ENCODE data around the gene ATP11C.

Gene ATP11C

DNA sequence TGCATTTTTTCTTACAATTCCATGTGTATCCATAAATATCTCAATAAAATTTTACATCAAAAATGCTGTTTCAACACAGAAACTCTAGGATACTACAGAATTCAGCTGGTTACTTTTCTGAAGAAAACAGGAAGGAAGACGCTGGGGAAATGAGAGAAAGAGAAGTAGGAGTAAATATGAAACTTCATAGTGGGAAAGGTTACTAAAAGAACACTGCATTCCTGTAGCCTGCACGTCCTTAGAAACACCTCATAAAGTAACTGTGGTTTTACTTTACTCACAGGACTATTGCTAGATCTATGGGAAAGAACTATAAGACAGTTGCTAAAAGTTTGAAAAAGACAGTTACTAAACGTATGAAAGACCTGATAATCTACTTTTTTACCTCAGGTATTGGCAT lies 23.1 kb downstream of the ATP11C start:
- H3K27me3 ChIP-seq (ENCODE audit: insufficient read depth, low read length, poor library complexity): no peaks in the 10 kb centered on the region
- DNase-seq (no peak), ATAC-seq (ENCODE audit: insufficient read depth, low read depth) (no peak)
- 0 out of 2 replicates have a peak, but pooled peaks cover 3% of the 10 kb centered on the region for H3K79me2 ChIP-seq (ENCODE audit: insufficient read depth, low read length)
- no peak for TF ChIP-seq EZH2 (IDR thresholded peaks at IDR 0.05; ENCODE audit: borderline replicate concordance, low read depth, low read length, severe bottlenecking)
- H2AFZ ChIP-seq (ENCODE audit: low read depth, low read length): no peak overlapping the region
- no peaks in the 10 kb centered on the region for H3K9me3 ChIP-seq (ENCODE audit: insufficient read depth, low read length, severe bottlenecking)
- H3K4me1 ChIP-seq (ENCODE audit: insufficient read depth, low read length): no peaks in the 10 kb centered on the region
- H3K4me3 ChIP-seq (ENCODE audit: low read depth in 1 of 2, low read length in 2 of 2): no peak overlapping the region
- H4K20me1 ChIP-seq (ENCODE audit: insufficient read depth, low read length): no peaks in the 10 kb centered on the region; the same call in 1 of the 2 replicates
- no peak overlapping the region for H3K4me2 ChIP-seq (ENCODE audit: insufficient read depth, low read length)
- no peak overlapping the region for H3K9ac ChIP-seq (ENCODE audit: low read depth, low read length)
- no peak overlapping the region for H3K27ac ChIP-seq (ENCODE audit: low read length)
- H3K36me3 ChIP-seq (ENCODE audit: insufficient read depth, low read length): no peaks in the 10 kb centered on the region

DNA sequence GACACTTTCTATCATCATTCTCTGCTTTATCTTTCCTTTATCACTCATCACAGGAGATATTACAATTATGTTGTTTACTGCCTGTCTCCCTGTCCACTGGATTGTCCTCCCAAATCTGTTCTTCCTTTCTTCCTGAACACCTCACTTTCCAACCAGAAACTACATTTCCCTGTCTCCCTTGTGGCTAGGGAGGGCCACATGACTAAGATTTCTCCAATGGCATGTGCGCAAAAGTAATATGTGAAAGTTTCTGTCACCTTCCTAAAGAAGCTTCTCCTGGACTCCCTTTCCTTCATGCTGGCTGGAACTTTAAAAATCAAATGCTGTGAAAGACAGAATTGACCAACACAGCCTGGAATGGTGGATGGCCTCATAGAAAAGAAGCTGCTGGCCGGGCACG lies 25.8 kb downstream of the ATP11C start:
- no peak overlapping the region for H3K9ac ChIP-seq (ENCODE audit: low read depth, low read length)
- no peak overlapping the region for H3K4me2 ChIP-seq (ENCODE audit: insufficient read depth, low read length)
- H4K20me1 ChIP-seq (ENCODE audit: insufficient read depth, low read length): peaks cover 3% of the 10 kb centered on the region; the same call in 1 of the 2 replicates
- no peak overlapping the region for H3K27ac ChIP-seq (ENCODE audit: low read length)
- H3K4me3 ChIP-seq (ENCODE audit: low read depth in 1 of 2, low read length in 2 of 2): no peak overlapping the region
- no peaks in the 10 kb centered on the region for H3K9me3 ChIP-seq (ENCODE audit: insufficient read depth, low read length, severe bottlenecking)
- DNase-seq (no peak), ATAC-seq (ENCODE audit: insufficient read depth, low read depth) (no peak)
- H2AFZ ChIP-seq (ENCODE audit: low read depth, low read length): no peak overlapping the region
- H3K27me3 ChIP-seq (ENCODE audit: insufficient read depth, low read length, poor library complexity): no peaks in the 10 kb centered on the region
- H3K36me3 ChIP-seq (ENCODE audit: insufficient read depth, low read length): no peaks in the 10 kb centered on the region
- H3K79me2 ChIP-seq (ENCODE audit: insufficient read depth, low read length): 0 out of 2 replicates have a peak, but pooled peaks cover 5% of the 10 kb centered on the region
- TF ChIP-seq EZH2 (IDR thresholded peaks at IDR 0.05; ENCODE audit: borderline replicate concordance, low read depth, low read length, severe bottlenecking): no peak
- no peaks in the 10 kb centered on the region for H3K4me1 ChIP-seq (ENCODE audit: insufficient read depth, low read length)

DNA sequence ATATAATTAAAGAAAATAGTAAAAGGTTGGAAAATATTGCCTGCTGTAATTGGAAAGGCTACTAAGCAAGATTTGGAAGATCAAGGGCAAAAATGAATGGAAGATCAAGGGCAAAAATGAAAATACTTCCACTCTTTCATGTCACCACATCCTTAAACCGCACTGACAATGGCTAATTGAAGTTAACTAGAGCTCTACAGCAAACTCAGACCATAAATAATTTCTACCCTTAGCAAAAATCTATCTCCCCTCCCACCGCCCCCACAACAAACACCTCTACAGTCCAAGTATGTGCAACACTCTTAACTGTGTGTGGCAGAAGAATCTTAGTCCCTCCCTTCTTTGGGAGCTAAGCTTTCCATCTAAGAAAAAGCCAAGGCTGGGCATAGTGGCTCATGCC lies 27.1 kb downstream of the ATP11C start:
- Histone ChIP-seq H3K27ac (ENCODE audit: low read length) (no peak overlapping the region), H3K27me3 (ENCODE audit: insufficient read depth, low read length, poor library complexity) (no peaks in the 10 kb centered on the region), H3K9ac (ENCODE audit: low read depth, low read length) (no peak overlapping the region), H2AFZ (ENCODE audit: low read depth, low read length) (no peak overlapping the region), H3K4me1 (ENCODE audit: insufficient read depth, low read length) (no peaks in the 10 kb centered on the region), H3K4me3 (ENCODE audit: low read depth in 1 of 2, low read length in 2 of 2) (no peak overlapping the region), H3K79me2 (ENCODE audit: insufficient read depth, low read length) (0 out of 2 replicates have a peak, but pooled peaks cover 5% of the 10 kb centered on the region), H3K9me3 (ENCODE audit: insufficient read depth, low read length, severe bottlenecking) (no peaks in the 10 kb centered on the region), H3K36me3 (ENCODE audit: insufficient read depth, low read length) (no peaks in the 10 kb centered on the region), H4K20me1 (ENCODE audit: insufficient read depth, low read length) (peaks cover 3% of the 10 kb centered on the region; the same call in 1 of the 2 replicates), H3K4me2 (ENCODE audit: insufficient read depth, low read length) (no peak overlapping the region)
- peak; percentile 91 for ATAC-seq (ENCODE audit: insufficient read depth, low read depth)
- peak; percentile 37 for DNase-seq
- TF ChIP-seq, protein P1, sequence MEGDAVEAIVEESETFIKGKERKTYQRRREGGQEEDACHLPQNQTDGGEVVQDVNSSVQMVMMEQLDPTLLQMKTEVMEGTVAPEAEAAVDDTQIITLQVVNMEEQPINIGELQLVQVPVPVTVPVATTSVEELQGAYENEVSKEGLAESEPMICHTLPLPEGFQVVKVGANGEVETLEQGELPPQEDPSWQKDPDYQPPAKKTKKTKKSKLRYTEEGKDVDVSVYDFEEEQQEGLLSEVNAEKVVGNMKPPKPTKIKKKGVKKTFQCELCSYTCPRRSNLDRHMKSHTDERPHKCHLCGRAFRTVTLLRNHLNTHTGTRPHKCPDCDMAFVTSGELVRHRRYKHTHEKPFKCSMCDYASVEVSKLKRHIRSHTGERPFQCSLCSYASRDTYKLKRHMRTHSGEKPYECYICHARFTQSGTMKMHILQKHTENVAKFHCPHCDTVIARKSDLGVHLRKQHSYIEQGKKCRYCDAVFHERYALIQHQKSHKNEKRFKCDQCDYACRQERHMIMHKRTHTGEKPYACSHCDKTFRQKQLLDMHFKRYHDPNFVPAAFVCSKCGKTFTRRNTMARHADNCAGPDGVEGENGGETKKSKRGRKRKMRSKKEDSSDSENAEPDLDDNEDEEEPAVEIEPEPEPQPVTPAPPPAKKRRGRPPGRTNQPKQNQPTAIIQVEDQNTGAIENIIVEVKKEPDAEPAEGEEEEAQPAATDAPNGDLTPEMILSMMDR (IDR thresholded peaks at IDR 0.05; ENCODE audit: borderline replicate concordance, extremely low read depth, low read length, poor library complexity, severe bottlenecking): no peak
- no peak for TF ChIP-seq EZH2 (IDR thresholded peaks at IDR 0.05; ENCODE audit: borderline replicate concordance, low read depth, low read length, severe bottlenecking)

DNA sequence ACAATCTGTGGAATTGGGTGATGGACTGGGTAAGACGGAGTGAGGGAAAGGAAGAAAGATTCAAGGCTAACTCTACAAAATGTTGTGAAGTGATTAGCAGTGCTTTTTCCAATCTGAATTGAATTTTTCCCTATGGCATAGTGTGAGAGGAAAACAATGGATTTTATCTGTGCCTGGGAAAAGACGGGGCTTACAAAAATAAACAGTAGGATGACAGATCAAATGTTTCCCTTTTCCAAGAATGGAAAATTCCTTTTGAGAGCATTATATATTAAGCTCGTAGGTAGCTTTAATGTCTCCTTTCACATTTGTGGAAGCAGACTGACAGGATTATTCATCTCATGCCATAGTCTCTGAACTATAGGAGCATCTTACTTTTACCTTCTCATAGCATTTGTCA lies 27.8 kb downstream of the ATP11C start:
- H2AFZ ChIP-seq (ENCODE audit: low read depth, low read length): no peak overlapping the region
- no peak for DNase-seq
- H3K9ac ChIP-seq (ENCODE audit: low read depth, low read length): no peak overlapping the region
- H3K4me1 ChIP-seq (ENCODE audit: insufficient read depth, low read length): no peaks in the 10 kb centered on the region
- no peak overlapping the region for H3K4me2 ChIP-seq (ENCODE audit: insufficient read depth, low read length)
- H3K4me3 ChIP-seq (ENCODE audit: low read depth in 1 of 2, low read length in 2 of 2): no peak overlapping the region
- no peak overlapping the region for H3K27ac ChIP-seq (ENCODE audit: low read length)
- peaks cover 3% of the 10 kb centered on the region; the same call in 1 of the 2 replicates for H4K20me1 ChIP-seq (ENCODE audit: insufficient read depth, low read length)
- no peaks in the 10 kb centered on the region for H3K9me3 ChIP-seq (ENCODE audit: insufficient read depth, low read length, severe bottlenecking)
- ATAC-seq (ENCODE audit: insufficient read depth, low read depth): no peak
- TF ChIP-seq, protein P1 (IDR thresholded peaks at IDR 0.05; ENCODE audit: borderline replicate concordance, extremely low read depth, low read length, poor library complexity, severe bottlenecking): no peak
- TF ChIP-seq EZH2 (IDR thresholded peaks at IDR 0.05; ENCODE audit: borderline replicate concordance, low read depth, low read length, severe bottlenecking): no peak
- no peaks in the 10 kb centered on the region for H3K36me3 ChIP-seq (ENCODE audit: insufficient read depth, low read length)
- no peaks in the 10 kb centered on the region for H3K27me3 ChIP-seq (ENCODE audit: insufficient read depth, low read length, poor library complexity)
- H3K79me2 ChIP-seq (ENCODE audit: insufficient read depth, low read length): 0 out of 2 replicates have a peak, but pooled peaks cover 5% of the 10 kb centered on the region

Data from DND-41 (cell line).